GOT3 (cell line): Measurements from ENCODE around the gene RASGRP2.
"Not testable (repeated sequence)": the region's sequence is repeated elsewhere in the genome, so short reads cannot be mapped to it uniquely, and the experiment has no call there.

Experiments
- DNase-seq: peaks from one replicate; lab custom pipeline; 2025; ENCODE audit warnings: mixed read lengths; lab: John Stamatoyannopoulos, UW

Gene RASGRP2

GRCh38 chr11:64718084-64718779, 25.7 kb downstream of the RASGRP2 start:
- DNase-seq: no peak

GRCh38 chr11:64717268-64717578, 26.7 kb downstream of the RASGRP2 start:
- no peak for DNase-seq

- DNase-seq: no peak
These were observed 27.3 kb downstream of the RASGRP2 start for GRCh38 chr11:64716473-64717267.

- DNase-seq: no peak
These were observed 28.0 kb downstream of the RASGRP2 start for GRCh38 chr11:64715756-64716472.

GRCh38 chr11:64715110-64715509, 28.8 kb downstream of the RASGRP2 start:
- no peak for DNase-seq

GRCh38 chr11:64714666-64715065, 29.3 kb downstream of the RASGRP2 start:
- no peak for DNase-seq

GRCh38 chr11:64713781-64714363, 30.1 kb downstream of the RASGRP2 start:
- no peak for DNase-seq

GRCh38 chr11:64713016-64713707, 30.8 kb downstream of the RASGRP2 start:
- DNase-seq: no peak

GRCh38 chr11:64712430-64713015, 31.4 kb downstream of the RASGRP2 start:
- DNase-seq: no peak

- no peak for DNase-seq
These were observed 32.0 kb downstream of the RASGRP2 start for GRCh38 chr11:64711956-64712362.

GRCh38 chr11:64711138-64711955, 32.6 kb downstream of the RASGRP2 start:
- no peak for DNase-seq

- DNase-seq: no peak
These were observed 33.4 kb downstream of the RASGRP2 start for GRCh38 chr11:64710418-64711137.

- DNase-seq: no peak
These were observed 38.4 kb downstream of the RASGRP2 start for GRCh38 chr11:64705501-64705900.

- no peak for DNase-seq
These were observed 40.9 kb downstream of the RASGRP2 start for GRCh38 chr11:64703048-64703447.

GRCh38 chr11:64701956-64702355, 42.0 kb downstream of the RASGRP2 start:
- DNase-seq: not testable (repeated sequence)

GRCh38 chr11:64698427-64698826, 45.5 kb downstream of the RASGRP2 start:
- no peak for DNase-seq

- DNase-seq: no peak
These were observed 46.1 kb downstream of the RASGRP2 start for GRCh38 chr11:64697663-64698375.

- no peak for DNase-seq
These were observed 47.9 kb downstream of the RASGRP2 start for GRCh38 chr11:64696045-64696444.

- no peak for DNase-seq
These were observed 48.4 kb downstream of the RASGRP2 start for GRCh38 chr11:64695548-64695947.
